CD4-positive, alpha-beta T cell (primary cell): Measurements from ENCODE around the gene IL17C. TPM values are rescaled to one million over a fixed set of nuclear protein-coding genes. Genes with fewer than 3 reads are reported as not detected.
A peak's percentile ranks its signal among the peaks of the same experiment; 100 is the strongest.

Source experiments
- ATAC-seq: fragments of 200-7000 bp; cut with Tn5 transposase; one replicate; pipeline ENCODE4 v1.10.0; 2022; ENCODE audit warnings: mild to moderate bottlenecking; ENCODE audit not compliant: poor library complexity
- CTCF ChIA-PET: fragments of 350-600 bp; sonication (Branson Sonifier 250); formaldehyde crosslinking; loops from one replicate; lab custom pipeline; 2021; ENCODE audit warnings: antibody characterized with exemption, inconsistent platforms; lab: Charles Lee
- POLR2A ChIA-PET: fragments of 350-600 bp; sonication (Branson Sonifier 250); formaldehyde crosslinking; loops from one replicate; lab custom pipeline; 2021; ENCODE audit warnings: antibody characterized with exemption, inconsistent platforms; lab: Charles Lee
- DNase-seq, 14 experiments: peaks; one replicate each; pipeline ENCODE4 v3.0.0-alpha.2; 2013 to 2020; ENCODE audit warnings: mixed read lengths in 2 of 14
- H3K27ac ChIP-seq, 2 donors: one replicate each; pipeline versions ENCODE4 v1.5.1 to v1.7.0; 2013; ENCODE audit warnings: low read length in 2 of 2, low read depth in 1 of 2, mild to moderate bottlenecking in 1 of 2
- H3K27me3 ChIP-seq, 2 experiments: 1 replicate in 1 of 2; 2 replicates in 1 of 2; pipeline versions ENCODE4 v1.6.1 to v1.7.0; 2013; ENCODE audit warnings: low read length in 2 of 2, control low read depth in 1 of 2, mild to moderate bottlenecking in 1 of 2, moderate library complexity in 1 of 2; ENCODE audit not compliant: insufficient read depth in 2 of 2, control insufficient read depth in 1 of 2
- H3K36me3 ChIP-seq: one replicate; pipeline ENCODE4 v1.6.1; 2013; ENCODE audit warnings: low read length, control low read depth; ENCODE audit not compliant: insufficient read depth
- H3K4me1 ChIP-seq: one replicate; pipeline ENCODE4 v1.6.1; 2013; ENCODE audit warnings: low read length, control low read depth; ENCODE audit not compliant: insufficient read depth
- H3K4me3 ChIP-seq: one replicate; pipeline ENCODE4 v1.5.1; 2013; ENCODE audit warnings: mild to moderate bottlenecking, low read length, moderate library complexity
- H3K9me3 ChIP-seq, 2 experiments: 1 replicate in 1 of 2; 2 replicates in 1 of 2; pipeline versions ENCODE4 v1.6.1 to v1.7.0; 2013; ENCODE audit warnings: low read length in 2 of 2, mild to moderate bottlenecking in 2 of 2, control low read depth in 1 of 2, moderate library complexity in 1 of 2; ENCODE audit not compliant: control insufficient read depth in 1 of 2, insufficient read depth in 1 of 2
- H3K27ac Mint-ChIP-seq: one replicate; pipeline ENCODE4 v1.8.0; 2020; ENCODE audit warnings: mixed read lengths
- H3K27me3 Mint-ChIP-seq: one replicate; pipeline ENCODE4 v1.8.0; 2021; ENCODE audit warnings: mixed read lengths
- H3K36me3 Mint-ChIP-seq: one replicate; pipeline ENCODE4 v1.8.0; 2021; ENCODE audit warnings: low read depth, mixed read lengths
- H3K4me1 Mint-ChIP-seq: one replicate; pipeline ENCODE4 v1.8.0; 2021; ENCODE audit warnings: low read depth, mixed read lengths
- H3K4me3 Mint-ChIP-seq: one replicate; pipeline ENCODE4 v1.8.0; 2020; ENCODE audit warnings: mild to moderate bottlenecking, mixed read lengths
- H3K9me3 Mint-ChIP-seq: one replicate; pipeline ENCODE4 v1.8.0; 2020; ENCODE audit warnings: mixed read lengths
- CTCF ChIP-seq: fragments of 200-600 bp; IDR thresholded peaks from one replicate; pipeline ENCODE4 v1.8.0; 2022; ENCODE audit warnings: antibody characterized with exemption, mild to moderate bottlenecking
- intact Hi-C, 2 experiments: fragments of 100-400 bp; cut with DNase I in 1 of 2; cut with micrococcal nuclease in 1 of 2; formaldehyde crosslinking; loops; one replicate each; pipeline versions ENCODE4 v1.15.1 to v1.9.0; 2023 to 2025; cut with DNase I, micrococcal nuclease
- total RNA-seq, 174 experiments: library from RNA in 2 of 174; stranded (reverse) in 2 of 174; gene quantifications; one replicate each; pipeline ENCODE4 v1.2.3 and lab custom pipeline; 2021 to 2026

IL17C gene
- total RNA-seq, 2 experiments from 2014 or later = 0.77 TPM; not detected in 1

- peak; percentile 88 for ATAC-seq
- CTCF ChIA-PET = interaction anchor here (0.8 to 1.8 kb wide), 6 partner anchors 9 to 162 kb away, joined by 3 to 8 read pairs (median 4); no protein-coding TSS in a partner anchor
- H3K27me3 ChIP-seq = no peaks in the 10 kb centered on the region
- peaks cover 80% of the 10 kb centered on the region for H3K36me3 Mint-ChIP-seq
- intact Hi-C loops = loop anchor here in 1 of 2 experiments (2.0 kb wide), 1 partner anchor 15 kb away; no protein-coding TSS in a partner anchor
- no peaks in the 10 kb centered on the region for H3K9me3 Mint-ChIP-seq
- H3K4me1 Mint-ChIP-seq = peaks cover 19% of the 10 kb centered on the region
- DNase-seq = peak in 13 of 14 experiments; percentile 37 to 94 (median 59)
- H3K36me3 ChIP-seq = peaks cover 56% of the 10 kb centered on the region
- H3K4me1 ChIP-seq = peaks cover 43% of the 10 kb centered on the region
- no peak for TF ChIP-seq CTCF
- peak overlapping the region in 1 of 2 donors; percentile 71 for H3K27ac ChIP-seq
- peak overlapping the region; percentile 90 for H3K27ac Mint-ChIP-seq
- POLR2A ChIA-PET = interaction anchor here (0.6 to 1.8 kb wide), 16 partner anchors 12 to 237 kb away, joined by 3 to 21 read pairs (median 5); partner anchors contain the start of genes CDT1, CTU2, CYBA and GALNS
- no peaks in the 10 kb centered on the region for H3K27me3 Mint-ChIP-seq
- H3K4me3 Mint-ChIP-seq = peak overlapping the region; percentile 61
- H3K9me3 ChIP-seq = no peaks in the 10 kb centered on the region
- H3K4me3 ChIP-seq = no peak overlapping the region
Observed at GRCh38 chr16:88619859-88620815, 18.2 kb upstream of the IL17C start.

DNA sequence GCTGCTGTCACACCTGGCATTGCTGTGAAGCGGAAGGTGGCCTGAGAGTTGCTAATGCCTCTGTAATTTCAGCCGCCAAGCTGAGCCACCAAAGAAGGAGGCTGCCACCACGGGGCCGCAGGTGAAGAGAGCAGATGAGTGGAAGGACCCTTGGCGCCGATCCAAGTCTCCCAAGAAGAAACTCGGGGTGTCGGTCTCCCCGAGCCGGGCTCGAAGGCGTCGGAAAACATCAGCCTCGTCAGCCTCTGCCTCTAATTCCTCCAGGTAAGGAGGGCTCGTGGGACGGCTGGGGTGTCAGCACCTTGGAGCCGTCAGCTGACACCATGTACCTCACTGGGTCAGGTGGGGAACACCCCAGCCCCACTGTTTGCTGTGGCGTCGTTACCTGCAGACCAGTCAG is 16.2 kb upstream of the IL17C start:
- Histone ChIP-seq H3K27me3 (no peaks in the 10 kb centered on the region), H3K36me3 (peaks cover 67% of the 10 kb centered on the region), H3K4me3 (no peak overlapping the region), H3K27ac (peak overlapping the region in 1 of 2 donors; percentile 13), H3K4me1 (peaks cover 46% of the 10 kb centered on the region), H3K9me3 (no peaks in the 10 kb centered on the region)
- TF ChIP-seq CTCF = no peak
- ATAC-seq (no peak), DNase-seq (no peak)
- no peak overlapping the region for H3K4me3 Mint-ChIP-seq
- POLR2A ChIA-PET = no interaction called here
- intact Hi-C loops = no loop called here
- peaks cover 81% of the 10 kb centered on the region for H3K36me3 Mint-ChIP-seq
- CTCF ChIA-PET = no interaction called here
- peaks cover 19% of the 10 kb centered on the region for H3K4me1 Mint-ChIP-seq
- peak overlapping the region; percentile 90 for H3K27ac Mint-ChIP-seq
- no peaks in the 10 kb centered on the region for H3K9me3 Mint-ChIP-seq
- no peaks in the 10 kb centered on the region for H3K27me3 Mint-ChIP-seq

DNA sequence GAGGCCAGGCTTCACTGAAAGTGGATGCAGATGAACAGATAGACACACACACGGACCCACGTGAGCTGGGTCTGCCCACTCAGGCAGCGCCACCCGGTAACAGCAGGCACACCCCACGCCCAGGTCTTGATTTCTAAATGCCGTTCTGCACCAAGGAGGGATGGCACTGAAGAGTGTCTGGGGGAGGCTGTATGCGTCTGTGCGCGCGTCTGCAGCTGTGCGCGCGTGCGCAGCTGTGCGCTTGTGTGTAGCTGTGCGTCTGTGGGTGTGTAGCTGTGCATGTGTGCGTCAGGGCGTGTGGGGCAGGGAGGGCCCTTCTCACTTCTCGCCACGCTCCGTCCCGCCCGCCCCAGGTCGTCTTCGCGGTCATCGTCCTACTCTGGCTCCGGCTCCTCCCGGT is 15.5 kb upstream of the IL17C start:
- intact Hi-C loops = no loop called here
- no peaks in the 10 kb centered on the region for H3K27me3 Mint-ChIP-seq
- H3K9me3 Mint-ChIP-seq = no peaks in the 10 kb centered on the region
- Histone ChIP-seq H3K4me3 (no peak overlapping the region), H3K27ac (no peak overlapping the region), H3K27me3 (no peaks in the 10 kb centered on the region), H3K9me3 (no peaks in the 10 kb centered on the region), H3K36me3 (peaks cover 69% of the 10 kb centered on the region), H3K4me1 (peaks cover 46% of the 10 kb centered on the region)
- CTCF ChIA-PET = no interaction called here
- H3K36me3 Mint-ChIP-seq = peaks cover 81% of the 10 kb centered on the region
- peaks cover 19% of the 10 kb centered on the region for H3K4me1 Mint-ChIP-seq
- no peak overlapping the region for H3K4me3 Mint-ChIP-seq
- no peak for DNase-seq
- no peak for TF ChIP-seq CTCF
- H3K27ac Mint-ChIP-seq = peak overlapping the region; percentile 55
- ATAC-seq = no peak
- POLR2A ChIA-PET = no interaction called here
